ENCODE measurements around the gene IGSF21. TPM values are rescaled to one million over a fixed set of nuclear protein-coding genes. Genes with fewer than 3 reads are reported as not detected.

IGSF21 gene
- total RNA-seq, 2 experiments from 2014 or later = not detected

- no peak overlapping the region for H3K4me3 Mint-ChIP-seq
- CTCF ChIA-PET = no interaction called here
- no peak for ATAC-seq
Measured at GRCh38 chr1:18333220-18333619, 225.6 kb downstream of the IGSF21 start.

GRCh38 chr1:18336801-18337200 lies 229.2 kb downstream of the IGSF21 start:
- ChIA-PET CTCF (no interaction called here), POLR2A (no interaction called here)
- intact Hi-C loops (cut with micrococcal nuclease) = no loop called here
- Mint-ChIP-seq H3K27me3 (peaks cover 6% of the 10 kb centered on the region), H3K4me1 (ENCODE audit: low read depth) (no peaks in the 10 kb centered on the region), H3K4me3 (no peak overlapping the region), H3K27ac (no peak overlapping the region), H3K9me3 (no peaks in the 10 kb centered on the region), H3K36me3 (ENCODE audit: low read depth) (no peaks in the 10 kb centered on the region)
- ATAC-seq = no peak
- TF ChIP-seq CTCF (IDR thresholded peaks at IDR 0.05) = no peak
- DNase-seq = no peak

More at GRCh38 chr1:18333220-18333619, 225.6 kb downstream of the IGSF21 start:
- Mint-ChIP-seq H3K36me3 (ENCODE audit: low read depth) (no peaks in the 10 kb centered on the region), H3K9me3 (no peaks in the 10 kb centered on the region), H3K27me3 (peaks cover 10% of the 10 kb centered on the region), H3K27ac (no peak overlapping the region), H3K4me1 (ENCODE audit: low read depth) (no peaks in the 10 kb centered on the region)
- no peak for TF ChIP-seq CTCF (IDR thresholded peaks at IDR 0.05)
- POLR2A ChIA-PET = no interaction called here
- DNase-seq = no peak
- intact Hi-C loops (cut with micrococcal nuclease) = no loop called here

GRCh38 chr1:18337757-18338156 lies 230.2 kb downstream of the IGSF21 start:
- CTCF ChIA-PET = no interaction called here
- H3K27ac Mint-ChIP-seq = no peak overlapping the region
- no peak for ATAC-seq

DNA sequence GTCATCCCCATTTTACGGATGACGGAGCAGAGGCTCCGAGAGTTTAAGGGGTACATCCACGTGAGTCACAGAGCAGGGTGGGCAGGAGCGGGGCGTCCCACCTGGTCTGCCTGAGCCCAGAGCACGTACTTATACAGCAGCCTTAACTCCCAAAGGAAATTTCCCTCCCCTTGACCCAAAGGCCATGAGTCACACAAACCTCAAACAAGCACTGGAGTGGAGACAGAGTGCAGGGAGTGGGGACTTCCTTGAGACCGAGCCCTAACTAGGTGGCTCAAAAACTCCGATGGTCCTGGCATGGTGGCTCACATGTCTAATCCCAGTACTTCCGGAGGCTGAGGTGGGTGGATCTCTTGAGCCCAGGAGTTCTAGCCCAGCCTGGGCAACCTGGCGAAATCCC lies 231.6 kb downstream of the IGSF21 start:
- ChIA-PET CTCF (no interaction called here), POLR2A (no interaction called here)
- ATAC-seq = no peak

More at GRCh38 chr1:18337757-18338156, 230.2 kb downstream of the IGSF21 start:
- POLR2A ChIA-PET = no interaction called here
- no peak for TF ChIP-seq CTCF (IDR thresholded peaks at IDR 0.05)
- Mint-ChIP-seq H3K4me3 (no peak overlapping the region), H3K4me1 (ENCODE audit: low read depth) (no peaks in the 10 kb centered on the region), H3K27me3 (peaks cover 6% of the 10 kb centered on the region), H3K36me3 (ENCODE audit: low read depth) (no peaks in the 10 kb centered on the region), H3K9me3 (no peaks in the 10 kb centered on the region)
- intact Hi-C loops (cut with micrococcal nuclease) = no loop called here
- DNase-seq = no peak

GRCh38 chr1:18340158-18340764 lies 232.7 kb downstream of the IGSF21 start:
- intact Hi-C loops (cut with micrococcal nuclease) = no loop called here
- Mint-ChIP-seq H3K27me3 (peaks cover 7% of the 10 kb centered on the region), H3K4me3 (no peak overlapping the region), H3K9me3 (no peaks in the 10 kb centered on the region), H3K4me1 (ENCODE audit: low read depth) (no peaks in the 10 kb centered on the region), H3K27ac (no peak overlapping the region), H3K36me3 (ENCODE audit: low read depth) (no peaks in the 10 kb centered on the region)
- ATAC-seq = no peak
- no peak for DNase-seq
- ChIA-PET POLR2A (no interaction called here), CTCF (no interaction called here)
- no peak for TF ChIP-seq CTCF (IDR thresholded peaks at IDR 0.05)

More for the DNA sequence above, 231.6 kb downstream of the IGSF21 start:
- TF ChIP-seq CTCF (IDR thresholded peaks at IDR 0.05) = no peak
- no peak overlapping the region for H3K27ac Mint-ChIP-seq
- H3K4me1 Mint-ChIP-seq (ENCODE audit: low read depth) = no peaks in the 10 kb centered on the region
- no peaks in the 10 kb centered on the region for H3K9me3 Mint-ChIP-seq
- DNase-seq = no peak
- no peak overlapping the region for H3K4me3 Mint-ChIP-seq
- peaks cover 5% of the 10 kb centered on the region for H3K27me3 Mint-ChIP-seq
- intact Hi-C loops (cut with micrococcal nuclease) = no loop called here
- H3K36me3 Mint-ChIP-seq (ENCODE audit: low read depth) = no peaks in the 10 kb centered on the region

Measured in activated CD8-positive, alpha-beta T cell treated with anti-CD3 and anti-CD28 coated beads for 36 hours (primary cell).